Measurements from ENCODE around the gene FAM83G. TPM values are rescaled to one million over a fixed set of nuclear protein-coding genes. Genes with fewer than 3 reads are reported as not detected.
"Not testable (repeated sequence)": the region's sequence is repeated elsewhere in the genome, so short reads cannot be mapped to it uniquely, and the experiment has no call there.

FAM83G gene
- total and polyA plus RNA-seq, 2 donors, result 1.0 to 2.9 TPM

- not testable (repeated sequence) for DNase-seq (ENCODE audit: extremely low spot score); H3K4me1 ChIP-seq (ENCODE audit: insufficient read depth); H3K36me3 ChIP-seq (ENCODE audit: insufficient read depth); H3K27ac ChIP-seq (ENCODE audit: low read depth); H3K4me3 ChIP-seq (ENCODE audit: low read depth, low read length)
- WGBS, result no CpG with 5 or more reads among the region's 4 CpGs
Observed at GRCh38 chr17:19031729-19032128, 27.2 kb upstream of the FAM83G start.

- H3K4me3 ChIP-seq (ENCODE audit: low read depth, low read length); DNase-seq (ENCODE audit: extremely low spot score); H3K4me1 ChIP-seq (ENCODE audit: insufficient read depth); H3K36me3 ChIP-seq (ENCODE audit: insufficient read depth); H3K27ac ChIP-seq (ENCODE audit: low read depth): not testable (repeated sequence)
- 76% methylated on average over 2 of the region's 5 CpGs for WGBS
Observed at GRCh38 chr17:19030771-19031449, 26.3 kb upstream of the FAM83G start.

- not testable (repeated sequence) for H3K4me3 ChIP-seq (ENCODE audit: low read depth, low read length); H3K36me3 ChIP-seq (ENCODE audit: insufficient read depth); DNase-seq (ENCODE audit: extremely low spot score); H3K4me1 ChIP-seq (ENCODE audit: insufficient read depth); H3K27ac ChIP-seq (ENCODE audit: low read depth)
- WGBS, result 23% methylated on average over 2 of the region's 5 CpGs
Observed at GRCh38 chr17:19029740-19030139, 25.2 kb upstream of the FAM83G start.

- not testable (repeated sequence) for H3K4me1 ChIP-seq (ENCODE audit: insufficient read depth); DNase-seq (ENCODE audit: extremely low spot score); H3K27ac ChIP-seq (ENCODE audit: low read depth); H3K4me3 ChIP-seq (ENCODE audit: low read depth, low read length); H3K36me3 ChIP-seq (ENCODE audit: insufficient read depth)
- no CpG with 5 or more reads among the region's 11 CpGs for WGBS
Observed at GRCh38 chr17:19028671-19029070, 24.1 kb upstream of the FAM83G start.

GRCh38 chr17:19024101-19025078, 19.8 kb upstream of the FAM83G start:
- no peaks in the 10 kb centered on the region for H3K36me3 ChIP-seq (ENCODE audit: insufficient read depth)
- H3K27ac ChIP-seq (ENCODE audit: low read depth), result no peak overlapping the region
- H3K4me1 ChIP-seq (ENCODE audit: insufficient read depth), result no peaks in the 10 kb centered on the region
- no peak overlapping the region for H3K4me3 ChIP-seq (ENCODE audit: low read depth, low read length)
- WGBS, result 82% methylated on average over 22 of the region's 22 CpGs
- no peak for DNase-seq (ENCODE audit: extremely low spot score)

GRCh38 chr17:19023209-19023999, 18.8 kb upstream of the FAM83G start:
- DNase-seq (ENCODE audit: extremely low spot score), result no peak
- Histone ChIP-seq H3K4me1 (ENCODE audit: insufficient read depth) (no peaks in the 10 kb centered on the region), H3K27ac (ENCODE audit: low read depth) (no peak overlapping the region), H3K36me3 (ENCODE audit: insufficient read depth) (no peaks in the 10 kb centered on the region), H3K4me3 (ENCODE audit: low read depth, low read length) (no peak overlapping the region)
- 84% methylated on average over 9 of the region's 9 CpGs for WGBS

- H3K27ac ChIP-seq (ENCODE audit: low read depth), result no peak overlapping the region
- no peaks in the 10 kb centered on the region for H3K4me1 ChIP-seq (ENCODE audit: insufficient read depth)
- no peak overlapping the region for H3K4me3 ChIP-seq (ENCODE audit: low read depth, low read length)
- 85% methylated on average over 6 of the region's 6 CpGs for WGBS
- H3K36me3 ChIP-seq (ENCODE audit: insufficient read depth), result no peaks in the 10 kb centered on the region
- no peak for DNase-seq (ENCODE audit: extremely low spot score)
Observed at GRCh38 chr17:19022747-19023146, 18.2 kb upstream of the FAM83G start.

- DNase-seq (ENCODE audit: extremely low spot score), result no peak
- no peaks in the 10 kb centered on the region for H3K4me1 ChIP-seq (ENCODE audit: insufficient read depth)
- WGBS, result 93% methylated on average over 5 of the region's 5 CpGs
- no peak overlapping the region for H3K27ac ChIP-seq (ENCODE audit: low read depth)
- H3K4me3 ChIP-seq (ENCODE audit: low read depth, low read length), result no peak overlapping the region
- no peaks in the 10 kb centered on the region for H3K36me3 ChIP-seq (ENCODE audit: insufficient read depth)
Observed at GRCh38 chr17:19022128-19022527, 17.6 kb upstream of the FAM83G start.

- no peak overlapping the region for H3K27ac ChIP-seq (ENCODE audit: low read depth)
- H3K4me1 ChIP-seq (ENCODE audit: insufficient read depth), result no peaks in the 10 kb centered on the region
- DNase-seq (ENCODE audit: extremely low spot score), result no peak
- H3K36me3 ChIP-seq (ENCODE audit: insufficient read depth), result no peaks in the 10 kb centered on the region
- no peak overlapping the region for H3K4me3 ChIP-seq (ENCODE audit: low read depth, low read length)
- 94% methylated on average over 24 of the region's 24 CpGs for WGBS
Observed at GRCh38 chr17:19021622-19022083, 17.1 kb upstream of the FAM83G start.

- 93% methylated on average over 7 of the region's 7 CpGs for WGBS
- not testable (repeated sequence) for H3K27ac ChIP-seq (ENCODE audit: low read depth); H3K4me3 ChIP-seq (ENCODE audit: low read depth, low read length); H3K36me3 ChIP-seq (ENCODE audit: insufficient read depth); DNase-seq (ENCODE audit: extremely low spot score); H3K4me1 ChIP-seq (ENCODE audit: insufficient read depth)
Observed at GRCh38 chr17:19021011-19021621, 16.6 kb upstream of the FAM83G start.

GRCh38 chr17:19020016-19020415, 15.5 kb upstream of the FAM83G start:
- no peak overlapping the region for H3K27ac ChIP-seq (ENCODE audit: low read depth)
- H3K36me3 ChIP-seq (ENCODE audit: insufficient read depth), result no peaks in the 10 kb centered on the region
- H3K4me1 ChIP-seq (ENCODE audit: insufficient read depth), result no peaks in the 10 kb centered on the region
- WGBS, result 90% methylated on average over 3 of the region's 3 CpGs
- DNase-seq (ENCODE audit: extremely low spot score), result no peak
- H3K4me3 ChIP-seq (ENCODE audit: low read depth, low read length), result no peak overlapping the region

- H3K4me3 ChIP-seq (ENCODE audit: low read depth, low read length), result no peak overlapping the region
- H3K36me3 ChIP-seq (ENCODE audit: insufficient read depth), result no peaks in the 10 kb centered on the region
- DNase-seq (ENCODE audit: extremely low spot score), result no peak
- no peaks in the 10 kb centered on the region for H3K4me1 ChIP-seq (ENCODE audit: insufficient read depth)
- 55% methylated on average over 27 of the region's 27 CpGs for WGBS
- H3K27ac ChIP-seq (ENCODE audit: low read depth), result no peak overlapping the region
Observed at GRCh38 chr17:19019041-19019941, 14.7 kb upstream of the FAM83G start.
